ENCODE results near the gene RBM20. TPM values are rescaled to one million over a fixed set of nuclear protein-coding genes. Genes with fewer than 3 reads are reported as not detected.

The RBM20 gene
- total and polyA plus RNA-seq, 2 donors from 2014 or later = 0.88 to 2.1 TPM

GRCh38 chr10:110612087-110612486 lies 32.0 kb upstream of the RBM20 start:
- H3K36me3 ChIP-seq (ENCODE audit: control insufficient read depth in 2 of 3, insufficient read depth in 3 of 3, low read length in 3 of 3) = no peaks in the 10 kb centered on the region
- H3K4me1 ChIP-seq (ENCODE audit: control insufficient read depth in 2 of 3, insufficient read depth in 2 of 3, low read depth in 1 of 3, low read length in 3 of 3) = no peaks in the 10 kb centered on the region
- FAIRE-seq = no peak
- no peaks in the 10 kb centered on the region for H3K9me3 ChIP-seq (ENCODE audit: control insufficient read depth in 2 of 3, insufficient read depth in 1 of 3, low read length in 3 of 3)
- TF ChIP-seq CTCF (IDR thresholded peaks at IDR 0.05; ENCODE audit: borderline replicate concordance, extremely low read depth, insufficient read depth) = no peak
- no peak overlapping the region for H3K4me3 ChIP-seq (ENCODE audit: low read length in 3 of 3)
- H3K27ac ChIP-seq (ENCODE audit: low read depth in 2 of 2, low read length in 2 of 2) = no peak overlapping the region
- H3K27me3 ChIP-seq (ENCODE audit: control insufficient read depth, insufficient read depth, low read length) = no peaks in the 10 kb centered on the region
- DNase-seq = no peak
- intact Hi-C loops (cut with DNase I) = no loop called here
- no peak overlapping the region for H3K9ac ChIP-seq (ENCODE audit: low read length in 3 of 3)

GRCh38 chr10:110612629-110613028 lies 31.5 kb upstream of the RBM20 start:
- no peaks in the 10 kb centered on the region for H3K9me3 ChIP-seq (ENCODE audit: control insufficient read depth in 2 of 3, insufficient read depth in 1 of 3, low read length in 3 of 3)
- intact Hi-C loops (cut with DNase I) = no loop called here
- H3K4me3 ChIP-seq (ENCODE audit: low read length in 3 of 3) = no peak overlapping the region
- FAIRE-seq (no peak), DNase-seq (no peak)
- no peak overlapping the region for H3K9ac ChIP-seq (ENCODE audit: low read length in 3 of 3)
- no peaks in the 10 kb centered on the region for H3K36me3 ChIP-seq (ENCODE audit: control insufficient read depth in 2 of 3, insufficient read depth in 3 of 3, low read length in 3 of 3)
- no peak for TF ChIP-seq CTCF (IDR thresholded peaks at IDR 0.05; ENCODE audit: borderline replicate concordance, extremely low read depth, insufficient read depth)
- H3K27ac ChIP-seq (ENCODE audit: low read depth in 2 of 2, low read length in 2 of 2) = no peak overlapping the region
- H3K27me3 ChIP-seq (ENCODE audit: control insufficient read depth, insufficient read depth, low read length) = no peaks in the 10 kb centered on the region
- H3K4me1 ChIP-seq (ENCODE audit: control insufficient read depth in 2 of 3, insufficient read depth in 2 of 3, low read depth in 1 of 3, low read length in 3 of 3) = no peaks in the 10 kb centered on the region

DNA sequence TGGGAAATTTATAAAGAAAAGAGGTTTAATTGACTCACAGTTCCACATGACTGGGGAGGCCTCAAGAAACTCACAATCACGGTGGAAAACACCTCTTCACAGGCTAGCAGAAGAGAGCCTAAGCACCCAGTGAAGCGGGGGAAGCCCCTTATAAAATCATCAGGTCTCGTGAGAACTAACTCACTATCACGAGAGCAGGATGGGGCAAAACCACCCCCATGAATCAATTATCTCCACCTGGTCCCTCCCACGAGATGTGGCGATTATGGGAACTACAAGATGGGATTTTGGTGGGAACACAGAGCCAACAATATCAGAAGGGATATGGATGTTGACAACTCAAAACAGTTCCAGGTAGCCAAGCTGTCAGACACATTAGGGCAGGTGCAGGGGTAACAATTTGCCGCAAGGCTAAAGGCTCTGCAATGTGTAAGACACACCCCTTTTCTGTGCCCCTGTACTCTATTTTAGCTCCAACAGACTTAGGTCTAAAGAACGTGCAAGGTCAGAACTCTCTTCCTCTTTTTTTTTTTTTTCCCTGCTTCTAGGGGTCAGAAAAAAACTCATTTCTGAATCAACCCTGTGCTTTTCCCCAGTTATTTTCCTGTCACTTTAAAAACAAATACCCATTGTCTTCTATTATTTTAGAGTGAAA lies 30.7 kb upstream of the RBM20 start:
- TF ChIP-seq CTCF (IDR thresholded peaks at IDR 0.05; ENCODE audit: borderline replicate concordance, extremely low read depth, insufficient read depth) = no peak
- Histone ChIP-seq H3K27me3 (ENCODE audit: control insufficient read depth, insufficient read depth, low read length) (no peaks in the 10 kb centered on the region), H3K9ac (ENCODE audit: low read length in 3 of 3) (no peak overlapping the region), H3K36me3 (ENCODE audit: control insufficient read depth in 2 of 3, insufficient read depth in 3 of 3, low read length in 3 of 3) (no peaks in the 10 kb centered on the region), H3K27ac (ENCODE audit: low read depth in 2 of 2, low read length in 2 of 2) (no peak overlapping the region), H3K4me3 (ENCODE audit: low read length in 3 of 3) (no peak overlapping the region), H3K9me3 (ENCODE audit: control insufficient read depth in 2 of 3, insufficient read depth in 1 of 3, low read length in 3 of 3) (no peaks in the 10 kb centered on the region), H3K4me1 (ENCODE audit: control insufficient read depth in 2 of 3, insufficient read depth in 2 of 3, low read depth in 1 of 3, low read length in 3 of 3) (no peaks in the 10 kb centered on the region)
- intact Hi-C loops (cut with DNase I) = no loop called here
- DNase-seq = no peak
- FAIRE-seq = no peak
